Left renal cortex interstitium (tissue), 4 donors: ENCODE results near the gene PPP1R12A. TPM values are rescaled to one million over a fixed set of nuclear protein-coding genes. Genes with fewer than 3 reads are reported as not detected.
A peak's percentile ranks its signal among the peaks of the same experiment; 100 is the strongest.

Source experiments
- DNase-seq, 4 donors: peaks; one replicate each; pipeline ENCODE4 v3.0.0-alpha.2; 2013; ENCODE audit warnings: low read depth in 4 of 4, low spot score in 2 of 4, missing footprints in 1 of 4
- polyA plus RNA-seq, 4 donors: library from polyadenylated mRNA; unstranded; fragments of 120-200 nt; gene quantifications; one replicate each; pipeline ENCODE4 v1.2.1, GENCODE V29; 2013; ENCODE audit not compliant: insufficient read length in 4 of 4

The PPP1R12A gene
- polyA plus RNA-seq, 4 donors = 90.9 to 115 (median 102) TPM

GRCh38 chr12:79936670-79937069 is 1.8 kb upstream of the PPP1R12A start:
- DNase-seq = no peak

GRCh38 chr12:79935624-79936345 is 888 bp upstream of the PPP1R12A start:
- no peak for DNase-seq

- DNase-seq = peak in 3 of 4 donors; percentile 54 to 69 (median 67)
These were observed 446 bp downstream of the PPP1R12A start for GRCh38 chr12:79934281-79935020.

- DNase-seq = peak in 2 of 4 donors; percentile 24 to 52
These were observed 1.2 kb downstream of the PPP1R12A start for GRCh38 chr12:79933532-79934264.

- no peak for DNase-seq
These were observed 1.9 kb downstream of the PPP1R12A start for GRCh38 chr12:79933043-79933442.

GRCh38 chr12:79932357-79932756 is 2.5 kb downstream of the PPP1R12A start:
- DNase-seq = no peak

GRCh38 chr12:79929065-79929464 is 5.8 kb downstream of the PPP1R12A start:
- no peak for DNase-seq

- DNase-seq = no peak
These were observed 7.0 kb downstream of the PPP1R12A start for GRCh38 chr12:79927772-79928474.

- no peak for DNase-seq
These were observed 7.9 kb downstream of the PPP1R12A start for GRCh38 chr12:79926951-79927350.

- DNase-seq = no peak
These were observed 9.4 kb downstream of the PPP1R12A start for GRCh38 chr12:79925492-79925891.

GRCh38 chr12:79921786-79922185 is 13.1 kb downstream of the PPP1R12A start:
- DNase-seq = no peak

- no peak for DNase-seq
These were observed 14.3 kb downstream of the PPP1R12A start for GRCh38 chr12:79920421-79921238.

- DNase-seq = no peak
These were observed 15.1 kb downstream of the PPP1R12A start for GRCh38 chr12:79919762-79920161.

GRCh38 chr12:79916826-79917225 is 18.1 kb downstream of the PPP1R12A start:
- no peak for DNase-seq

GRCh38 chr12:79911889-79912656 is 22.8 kb downstream of the PPP1R12A start:
- no peak for DNase-seq

- DNase-seq = no peak
These were observed 26.5 kb downstream of the PPP1R12A start for GRCh38 chr12:79908366-79908765.

- no peak for DNase-seq
These were observed 33.4 kb downstream of the PPP1R12A start for GRCh38 chr12:79901506-79901905.

- no peak for DNase-seq
These were observed 33.9 kb downstream of the PPP1R12A start for GRCh38 chr12:79900951-79901350.

GRCh38 chr12:79900199-79900598 is 34.7 kb downstream of the PPP1R12A start:
- no peak for DNase-seq
